IPS DF 6.9 (cell line): ENCODE measurements around the gene ARHGAP33.

Experiments
- DNase-seq: peaks from one replicate; pipeline ENCODE4 v3.0.0-alpha.2; 2013; ENCODE audit warnings: low read depth, low spot score
- H3K27ac ChIP-seq: one replicate; pipeline ENCODE4 v1.5.1; 2013; ENCODE audit warnings: low read length, control low read depth
- H3K27me3 ChIP-seq: 2 replicates; pipeline ENCODE4 v1.6.1; 2013; ENCODE audit warnings: mild to moderate bottlenecking, low read length; ENCODE audit not compliant: control insufficient read depth, insufficient read depth
- H3K36me3 ChIP-seq: 2 replicates; pipeline ENCODE4 v1.6.1; 2013; ENCODE audit warnings: low read length; ENCODE audit not compliant: control insufficient read depth, insufficient read depth
- H3K4me1 ChIP-seq: 2 replicates; pipeline ENCODE4 v1.6.1; 2013; ENCODE audit warnings: low read length; ENCODE audit not compliant: control insufficient read depth, insufficient read depth
- H3K4me3 ChIP-seq: 2 replicates; pipeline ENCODE4 v1.5.1; 2013; ENCODE audit warnings: mild to moderate bottlenecking, low read length
- H3K9me3 ChIP-seq: 2 replicates; pipeline ENCODE4 v1.6.1; 2013; ENCODE audit warnings: low read length, inconsistent platforms; ENCODE audit not compliant: control insufficient read depth, insufficient read depth
- WGBS: extraction: QIAGEN DNeasy Blood & Tissue Kit; methylation state at CpG from one replicate; pipeline ENCODE4 v1.1.7; 2013; ENCODE audit warnings: mixed read lengths, missing lambda C conversion rate; ENCODE audit not compliant: insufficient read length, insufficient coverage; 5-methylcytosine and 5-hydroxymethylcytosine counted together

ARHGAP33 gene

GRCh38 chr19:35775298-35776101, at the start of gene ARHGAP33:
TSS of gene ARHGAP33 (plus strand) at chr19:35775564. CDS start at chr19:35775659, 95 bp downstream.
- WGBS = no CpG with 5 or more reads among the region's 82 CpGs
- no peak within 1 kb of the TSS for H3K27ac ChIP-seq
- H3K4me3 ChIP-seq = peak within 1 kb of the TSS; percentile 53; the same call in 1 of the 2 replicates

DNA sequence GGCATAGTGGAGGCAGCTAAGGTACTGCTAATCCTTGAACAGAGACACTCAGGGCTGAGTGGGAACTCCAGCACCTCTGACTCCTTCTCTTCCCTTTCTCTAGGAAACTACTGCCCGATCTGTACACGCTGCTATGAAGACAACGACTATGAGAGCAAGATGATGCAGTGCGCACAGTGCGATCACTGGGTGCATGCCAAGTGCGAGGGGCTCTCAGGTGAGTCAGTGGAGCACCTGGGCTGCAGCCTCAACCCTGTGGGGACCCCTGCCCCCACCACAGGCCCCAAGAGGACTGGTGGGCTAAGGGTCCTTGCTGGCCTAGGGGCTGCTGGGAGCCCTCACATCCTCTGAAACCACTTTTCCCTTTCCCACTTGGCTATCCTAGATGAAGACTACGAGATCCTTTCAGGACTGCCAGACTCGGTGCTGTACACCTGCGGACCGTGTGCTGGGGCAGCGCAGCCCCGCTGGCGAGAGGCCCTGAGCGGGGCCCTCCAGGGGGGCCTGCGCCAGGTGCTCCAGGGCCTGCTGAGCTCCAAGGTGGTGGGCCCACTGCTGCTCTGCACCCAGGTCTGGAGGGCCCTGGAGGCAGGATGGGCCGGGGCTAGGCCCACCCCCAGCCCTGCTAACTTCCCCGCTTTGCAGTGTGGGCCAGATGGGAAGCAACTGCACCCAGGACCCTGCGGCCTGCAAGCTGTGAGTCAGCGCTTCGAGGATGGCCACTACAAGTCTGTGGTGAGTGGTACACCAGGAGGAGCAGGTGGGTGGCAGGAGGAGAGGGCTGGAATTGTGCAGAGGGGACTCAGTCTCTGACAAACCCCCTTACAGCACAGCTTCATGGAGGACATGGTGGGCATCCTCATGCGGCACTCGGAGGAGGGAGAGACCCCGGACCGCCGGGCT, 48.1 kb upstream of the ARHGAP33 start:
- Histone ChIP-seq H3K27ac (no peak overlapping the region), H3K4me1 (no peaks in the 10 kb centered on the region), H3K27me3 (no peaks in the 10 kb centered on the region), H3K36me3 (peaks cover 68% of the 10 kb centered on the region), H3K9me3 (no peaks in the 10 kb centered on the region), H3K4me3 (no peak overlapping the region)
- DNase-seq = no peak
- no CpG with 5 or more reads among the region's 25 CpGs for WGBS

More at GRCh38 chr19:35775298-35776101, at the start of gene ARHGAP33:
- peak; percentile 90 for DNase-seq
- Histone ChIP-seq H3K9me3 (no peaks in the 10 kb centered on the region), H3K36me3 (no peaks in the 10 kb centered on the region), H3K27me3 (no peaks in the 10 kb centered on the region; the same call in 1 of the 2 replicates), H3K4me1 (peaks cover 6% of the 10 kb centered on the region)

DNA sequence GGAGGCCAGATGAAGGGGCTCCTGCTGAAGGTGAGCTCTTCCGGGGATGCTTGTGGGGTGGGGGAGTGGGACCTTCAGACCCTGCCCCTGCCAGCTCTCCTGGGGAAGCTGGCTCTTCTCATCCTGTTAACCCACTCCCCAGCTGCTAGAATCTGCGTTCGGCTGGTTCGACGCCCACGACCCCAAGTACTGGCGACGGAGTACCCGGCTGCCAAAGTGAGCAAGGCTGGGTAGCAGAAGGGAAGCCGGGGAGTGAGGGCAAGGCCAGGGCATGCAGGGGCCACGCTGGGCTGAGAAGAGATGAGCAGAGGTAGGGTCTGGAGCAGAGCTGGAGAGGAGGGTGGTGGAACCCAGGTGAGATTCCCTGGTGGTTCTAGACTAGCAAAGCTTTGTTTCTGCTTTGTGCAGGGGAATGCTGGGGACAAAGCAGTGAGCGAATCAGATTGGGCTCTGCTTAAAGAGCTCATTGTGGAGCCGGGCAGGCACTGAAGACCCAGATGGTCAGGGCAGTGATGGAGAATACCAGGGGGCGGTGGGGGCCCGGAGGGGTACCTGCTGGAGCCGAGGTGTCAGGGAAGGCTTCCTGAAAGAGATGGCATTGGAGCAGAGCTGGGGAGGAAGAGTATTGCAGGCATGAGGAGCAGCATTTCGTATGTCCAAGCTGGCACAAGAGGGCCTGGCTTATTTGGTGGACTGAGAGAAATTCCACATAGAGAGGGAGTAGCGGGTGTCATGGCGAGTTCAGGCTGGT, 47.2 kb upstream of the ARHGAP33 start:
- no peak for DNase-seq
- WGBS = no CpG with 5 or more reads among the region's 19 CpGs
- Histone ChIP-seq H3K36me3 (peaks cover 64% of the 10 kb centered on the region), H3K4me3 (no peak overlapping the region), H3K27me3 (no peaks in the 10 kb centered on the region), H3K9me3 (no peaks in the 10 kb centered on the region), H3K4me1 (no peaks in the 10 kb centered on the region; the same call in 1 of the 2 replicates), H3K27ac (no peak overlapping the region)

GRCh38 chr19:35729021-35729420, 46.3 kb upstream of the ARHGAP33 start:
- no peak for DNase-seq
- Histone ChIP-seq H3K4me3 (no peak overlapping the region), H3K36me3 (peaks cover 64% of the 10 kb centered on the region), H3K27ac (no peak overlapping the region), H3K4me1 (no peaks in the 10 kb centered on the region; the same call in 1 of the 2 replicates), H3K27me3 (no peaks in the 10 kb centered on the region), H3K9me3 (no peaks in the 10 kb centered on the region)
- no CpG with 5 or more reads among the region's 18 CpGs for WGBS

DNA sequence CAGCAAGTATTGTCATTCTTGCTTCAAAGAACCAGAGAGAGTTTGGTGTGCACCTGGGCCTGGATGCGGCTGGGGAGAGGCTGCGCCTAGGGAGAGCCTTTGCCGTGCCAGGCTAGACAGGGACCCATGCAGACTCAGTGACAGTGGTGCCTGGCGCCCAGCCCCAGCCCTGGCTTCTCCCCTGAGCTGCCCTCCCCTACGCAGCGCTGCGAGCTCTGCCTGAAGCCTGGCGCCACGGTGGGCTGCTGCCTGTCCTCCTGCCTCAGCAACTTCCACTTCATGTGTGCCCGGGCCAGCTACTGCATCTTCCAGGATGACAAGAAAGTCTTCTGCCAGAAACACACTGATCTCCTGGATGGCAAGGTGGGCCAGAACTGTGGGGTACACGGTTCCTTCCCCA, 45.6 kb upstream of the ARHGAP33 start:
- Histone ChIP-seq H3K4me3 (no peak overlapping the region), H3K9me3 (no peaks in the 10 kb centered on the region), H3K4me1 (no peaks in the 10 kb centered on the region; the same call in 1 of the 2 replicates), H3K27ac (no peak overlapping the region), H3K27me3 (no peaks in the 10 kb centered on the region), H3K36me3 (peaks cover 63% of the 10 kb centered on the region)
- no CpG with 5 or more reads among the region's 11 CpGs for WGBS
- DNase-seq = no peak

DNA sequence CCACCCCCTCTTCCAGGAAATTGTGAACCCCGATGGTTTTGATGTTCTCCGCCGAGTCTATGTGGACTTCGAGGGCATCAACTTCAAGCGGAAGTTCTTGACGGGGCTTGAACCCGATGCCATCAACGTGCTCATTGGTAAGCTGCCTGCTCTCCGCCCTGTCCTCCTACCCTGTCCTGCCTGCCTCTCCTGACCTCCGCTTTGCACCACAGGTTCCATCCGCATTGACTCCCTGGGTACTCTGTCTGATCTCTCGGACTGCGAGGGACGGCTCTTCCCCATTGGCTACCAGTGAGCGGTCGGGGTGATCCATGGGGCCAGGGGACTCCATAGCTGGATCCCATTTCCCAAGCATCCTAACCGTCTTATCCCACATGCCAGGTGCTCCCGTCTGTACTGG, 45.0 kb upstream of the ARHGAP33 start:
- no peaks in the 10 kb centered on the region for H3K9me3 ChIP-seq
- DNase-seq = no peak
- no peak overlapping the region for H3K27ac ChIP-seq
- no CpG with 5 or more reads among the region's 18 CpGs for WGBS
- H3K36me3 ChIP-seq = peaks cover 62% of the 10 kb centered on the region
- no peaks in the 10 kb centered on the region for H3K27me3 ChIP-seq
- H3K4me3 ChIP-seq = no peak overlapping the region
- no peaks in the 10 kb centered on the region; the same call in 1 of the 2 replicates for H3K4me1 ChIP-seq

- Histone ChIP-seq H3K9me3 (no peaks in the 10 kb centered on the region), H3K27ac (no peak overlapping the region), H3K36me3 (peaks cover 57% of the 10 kb centered on the region), H3K27me3 (no peaks in the 10 kb centered on the region), H3K4me1 (no peaks in the 10 kb centered on the region; the same call in 1 of the 2 replicates), H3K4me3 (no peak overlapping the region)
- DNase-seq = no peak
- no CpG with 5 or more reads among the region's 9 CpGs for WGBS
Measured at GRCh38 chr19:35731353-35731752, 44.0 kb upstream of the ARHGAP33 start.

DNA sequence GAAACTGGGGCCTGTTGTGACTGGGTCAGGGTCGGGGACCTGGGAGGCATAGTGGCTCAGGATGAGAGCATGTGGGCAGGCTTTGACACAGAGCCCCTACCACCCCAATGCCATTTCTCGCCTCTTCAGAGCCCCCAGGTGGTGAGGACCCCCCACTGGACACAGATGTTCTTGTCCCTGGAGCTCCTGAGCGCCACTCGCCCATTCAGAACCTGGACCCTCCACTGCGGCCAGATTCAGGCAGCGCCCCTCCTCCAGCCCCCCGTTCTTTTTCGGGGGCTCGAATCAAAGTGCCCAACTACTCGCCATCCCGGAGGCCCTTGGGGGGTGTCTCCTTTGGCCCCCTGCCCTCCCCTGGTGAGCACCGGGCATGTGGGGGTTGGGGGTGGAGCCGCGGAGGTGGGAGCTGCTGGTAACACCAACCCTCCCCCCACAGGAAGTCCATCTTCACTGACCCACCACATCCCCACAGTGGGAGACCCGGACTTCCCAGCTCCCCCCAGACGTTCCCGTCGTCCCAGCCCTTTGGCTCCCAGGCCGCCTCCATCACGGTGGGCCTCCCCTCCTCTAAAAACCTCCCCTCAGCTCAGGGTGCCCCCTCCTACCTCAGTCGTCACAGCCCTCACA, 43.5 kb upstream of the ARHGAP33 start:
- no peaks in the 10 kb centered on the region for H3K9me3 ChIP-seq
- H3K4me3 ChIP-seq = no peak overlapping the region
- H3K4me1 ChIP-seq = no peaks in the 10 kb centered on the region; the same call in 1 of the 2 replicates
- DNase-seq = no peak
- peaks cover 59% of the 10 kb centered on the region for H3K36me3 ChIP-seq
- WGBS = no CpG with 5 or more reads among the region's 21 CpGs
- H3K27me3 ChIP-seq = no peaks in the 10 kb centered on the region
- no peak overlapping the region for H3K27ac ChIP-seq

DNA sequence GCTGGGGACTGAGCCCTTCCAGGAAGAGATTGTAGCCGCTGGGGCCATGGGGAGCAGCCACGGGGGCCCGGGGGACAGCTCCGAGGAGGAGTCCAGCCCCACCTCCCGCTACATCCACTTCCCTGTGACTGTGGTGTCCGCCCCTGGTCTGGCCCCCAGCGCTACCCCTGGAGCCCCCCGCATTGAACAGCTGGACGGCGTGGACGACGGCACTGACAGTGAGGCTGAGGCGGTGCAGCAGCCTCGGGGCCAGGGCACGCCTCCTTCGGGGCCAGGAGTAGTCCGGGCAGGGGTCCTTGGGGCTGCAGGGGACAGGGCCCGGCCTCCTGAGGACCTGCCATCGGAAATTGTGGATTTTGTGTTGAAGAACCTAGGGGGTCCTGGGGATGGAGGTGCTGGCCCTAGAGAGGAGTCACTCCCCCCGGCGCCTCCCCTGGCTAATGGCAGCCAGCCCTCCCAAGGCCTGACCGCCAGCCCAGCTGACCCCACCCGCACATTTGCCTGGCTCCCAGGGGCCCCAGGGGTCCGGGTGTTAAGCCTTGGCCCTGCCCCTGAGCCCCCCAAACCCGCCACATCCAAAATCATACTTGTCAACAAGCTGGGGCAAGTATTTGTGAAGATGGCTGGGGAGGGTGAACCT, 42.7 kb upstream of the ARHGAP33 start:
- H3K27me3 ChIP-seq = no peaks in the 10 kb centered on the region
- no peaks in the 10 kb centered on the region; the same call in 1 of the 2 replicates for H3K4me1 ChIP-seq
- H3K36me3 ChIP-seq = peaks cover 54% of the 10 kb centered on the region
- H3K9me3 ChIP-seq = no peaks in the 10 kb centered on the region
- no peak overlapping the region for H3K4me3 ChIP-seq
- no CpG with 5 or more reads among the region's 25 CpGs for WGBS
- DNase-seq = no peak
- H3K27ac ChIP-seq = no peak overlapping the region
